Measurements from ENCODE around the gene EVI5.
A peak's percentile ranks its signal among the peaks of the same experiment; 100 is the strongest.

Gene EVI5

DNA sequence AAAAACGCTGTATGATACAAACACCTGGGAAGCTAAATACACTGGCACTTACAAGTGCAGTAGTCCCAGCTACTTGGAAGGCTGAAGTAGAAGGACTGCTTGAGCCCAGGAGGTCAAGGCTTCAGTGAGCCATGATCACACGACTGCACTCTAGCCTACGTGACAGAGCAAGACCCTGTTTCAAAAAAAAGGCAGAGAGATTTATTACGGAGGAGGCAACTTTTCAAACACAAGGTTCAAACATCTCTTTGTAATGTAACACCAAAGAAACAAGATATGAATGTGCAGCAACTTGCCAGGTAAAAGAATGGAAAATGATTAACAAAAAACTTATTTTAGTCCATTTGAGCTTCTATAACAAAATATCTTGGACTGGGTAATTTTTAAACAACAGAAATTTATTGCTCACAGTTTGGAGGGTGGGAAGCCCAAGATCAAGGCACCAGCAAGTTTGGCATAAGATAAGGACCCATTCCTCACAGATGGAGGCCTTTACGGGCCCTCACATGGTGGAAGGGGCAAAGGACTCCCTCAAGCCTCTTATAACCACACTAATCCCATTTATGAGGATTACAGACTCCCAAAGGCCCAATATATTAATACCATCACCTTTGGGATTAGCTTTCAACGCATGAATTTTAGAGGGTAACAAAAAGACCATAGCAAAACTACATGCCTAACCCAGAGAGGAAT is 73.3 kb downstream of the EVI5 start:
- ChIA-PET POLR2A (no interaction called here), CTCF (interaction anchor here (1.5 kb wide), 2 partner anchors 11 to 120 kb away, joined by 4 read pairs; partner anchors contain the start of gene RPL5)
- no peak for DNase-seq (ENCODE audit: low read depth, low spot score)

DNA sequence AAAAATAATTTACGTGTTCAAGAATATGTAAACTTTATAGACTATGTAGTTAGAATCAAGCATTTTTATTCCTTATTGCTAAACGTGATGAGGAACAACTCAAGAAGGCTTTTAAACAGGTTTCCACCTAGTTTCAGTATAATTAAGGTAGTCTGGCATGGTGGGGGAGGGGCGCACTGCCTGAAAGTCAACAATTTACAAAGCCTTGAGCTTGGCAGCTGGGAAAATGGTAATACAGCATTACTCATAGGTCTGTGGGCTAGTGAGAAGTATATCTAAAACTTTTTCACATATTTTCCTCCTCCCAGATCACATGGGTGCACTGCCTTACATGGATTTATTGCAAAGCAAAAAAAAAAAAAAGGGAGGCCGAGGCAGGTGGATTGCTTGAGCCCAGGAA is 75.2 kb downstream of the EVI5 start:
- no peak overlapping the region for H3K4me3 ChIP-seq (ENCODE audit: low read depth, low read length)
- CTCF ChIA-PET: no interaction called here
- POLR2A ChIA-PET: no interaction called here
- DNase-seq (ENCODE audit: low read depth, low spot score): peak; percentile 36
- TF ChIP-seq, protein P1, sequence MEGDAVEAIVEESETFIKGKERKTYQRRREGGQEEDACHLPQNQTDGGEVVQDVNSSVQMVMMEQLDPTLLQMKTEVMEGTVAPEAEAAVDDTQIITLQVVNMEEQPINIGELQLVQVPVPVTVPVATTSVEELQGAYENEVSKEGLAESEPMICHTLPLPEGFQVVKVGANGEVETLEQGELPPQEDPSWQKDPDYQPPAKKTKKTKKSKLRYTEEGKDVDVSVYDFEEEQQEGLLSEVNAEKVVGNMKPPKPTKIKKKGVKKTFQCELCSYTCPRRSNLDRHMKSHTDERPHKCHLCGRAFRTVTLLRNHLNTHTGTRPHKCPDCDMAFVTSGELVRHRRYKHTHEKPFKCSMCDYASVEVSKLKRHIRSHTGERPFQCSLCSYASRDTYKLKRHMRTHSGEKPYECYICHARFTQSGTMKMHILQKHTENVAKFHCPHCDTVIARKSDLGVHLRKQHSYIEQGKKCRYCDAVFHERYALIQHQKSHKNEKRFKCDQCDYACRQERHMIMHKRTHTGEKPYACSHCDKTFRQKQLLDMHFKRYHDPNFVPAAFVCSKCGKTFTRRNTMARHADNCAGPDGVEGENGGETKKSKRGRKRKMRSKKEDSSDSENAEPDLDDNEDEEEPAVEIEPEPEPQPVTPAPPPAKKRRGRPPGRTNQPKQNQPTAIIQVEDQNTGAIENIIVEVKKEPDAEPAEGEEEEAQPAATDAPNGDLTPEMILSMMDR (IDR thresholded peaks at IDR 0.05; ENCODE audit: insufficient read depth, low read length, missing control alignments): no peak

More for the DNA sequence above, 73.3 kb downstream of the EVI5 start:
- TF ChIP-seq, protein P1 (IDR thresholded peaks at IDR 0.05; ENCODE audit: insufficient read depth, low read length, missing control alignments): no peak
- H3K4me3 ChIP-seq (ENCODE audit: low read depth, low read length): no peak overlapping the region

DNA sequence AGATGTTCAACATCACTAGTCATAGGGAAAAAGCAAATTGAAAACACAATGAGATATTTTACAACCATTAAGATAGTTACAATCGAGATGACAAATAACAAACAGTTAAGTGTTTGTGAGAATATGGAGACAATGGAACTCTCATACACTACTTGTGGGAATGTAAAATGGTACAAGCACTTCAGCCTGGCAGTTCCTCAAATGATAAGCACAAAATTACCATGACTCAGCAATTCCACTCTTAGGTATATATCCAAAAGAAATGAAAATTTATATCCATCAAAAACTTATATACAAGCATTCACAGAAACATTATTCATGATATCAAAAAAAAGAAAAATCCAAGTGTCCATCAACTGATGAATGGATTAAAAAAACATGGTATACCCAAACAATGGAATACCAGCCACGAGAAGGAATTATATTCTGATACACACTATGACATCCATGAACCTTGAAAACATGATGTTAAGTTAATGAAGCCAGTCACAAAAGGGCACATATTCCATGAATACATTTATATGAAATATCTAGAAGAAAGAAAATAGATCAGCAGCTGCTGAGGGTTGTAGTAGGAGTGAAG is 76.4 kb downstream of the EVI5 start:
- no peak overlapping the region for H3K4me3 ChIP-seq (ENCODE audit: low read depth, low read length)
- no peak for DNase-seq (ENCODE audit: low read depth, low spot score)
- POLR2A ChIA-PET: no interaction called here
- CTCF ChIA-PET: no interaction called here
- TF ChIP-seq, protein P1 (IDR thresholded peaks at IDR 0.05; ENCODE audit: insufficient read depth, low read length, missing control alignments): no peak

DNA sequence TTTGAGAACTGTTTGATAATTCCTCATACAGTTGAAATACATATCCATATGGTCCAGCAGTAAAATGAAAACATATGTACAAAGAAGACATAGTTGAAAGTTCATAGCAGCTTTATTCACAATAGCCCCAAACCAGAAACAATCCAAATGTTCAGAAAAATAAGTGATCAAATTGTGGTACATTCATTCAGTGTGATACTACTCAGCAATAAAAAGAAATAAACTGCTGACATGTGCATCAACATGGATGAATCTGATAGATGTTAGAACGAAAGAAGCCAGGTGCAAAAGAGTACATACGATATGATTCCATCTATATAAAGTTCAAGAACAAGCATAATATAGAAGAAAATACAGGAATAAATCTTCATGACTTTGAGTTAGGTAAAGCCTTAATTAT is 77.2 kb downstream of the EVI5 start:
- CTCF ChIA-PET: no interaction called here
- TF ChIP-seq, protein P1 (IDR thresholded peaks at IDR 0.05; ENCODE audit: insufficient read depth, low read length, missing control alignments): no peak
- H3K4me3 ChIP-seq (ENCODE audit: low read depth, low read length): no peak overlapping the region
- POLR2A ChIA-PET: no interaction called here
- no peak for DNase-seq (ENCODE audit: low read depth, low spot score)

DNA sequence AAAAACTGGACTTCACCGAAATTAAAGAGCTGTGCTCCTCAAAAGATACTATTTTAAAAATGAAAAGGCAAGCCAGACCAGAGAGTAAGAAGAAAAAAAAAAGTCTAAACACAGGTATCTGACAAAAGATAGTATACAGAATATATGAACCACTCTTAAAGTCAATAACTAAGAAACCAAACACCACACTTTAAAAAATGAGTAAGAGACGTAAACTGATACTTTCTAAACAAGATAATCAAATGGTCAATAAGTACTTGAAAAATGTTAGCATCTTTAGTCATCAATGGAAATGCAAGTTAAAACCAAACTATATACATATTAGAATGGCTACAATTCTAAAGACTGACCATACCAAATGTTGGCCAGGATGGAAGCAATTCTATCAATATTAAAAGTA is 77.6 kb downstream of the EVI5 start:
- ChIA-PET POLR2A (no interaction called here), CTCF (no interaction called here)
- no peak overlapping the region for H3K4me3 ChIP-seq (ENCODE audit: low read depth, low read length)
- TF ChIP-seq, protein P1 (IDR thresholded peaks at IDR 0.05; ENCODE audit: insufficient read depth, low read length, missing control alignments): no peak
- DNase-seq (ENCODE audit: low read depth, low spot score): no peak

DNA sequence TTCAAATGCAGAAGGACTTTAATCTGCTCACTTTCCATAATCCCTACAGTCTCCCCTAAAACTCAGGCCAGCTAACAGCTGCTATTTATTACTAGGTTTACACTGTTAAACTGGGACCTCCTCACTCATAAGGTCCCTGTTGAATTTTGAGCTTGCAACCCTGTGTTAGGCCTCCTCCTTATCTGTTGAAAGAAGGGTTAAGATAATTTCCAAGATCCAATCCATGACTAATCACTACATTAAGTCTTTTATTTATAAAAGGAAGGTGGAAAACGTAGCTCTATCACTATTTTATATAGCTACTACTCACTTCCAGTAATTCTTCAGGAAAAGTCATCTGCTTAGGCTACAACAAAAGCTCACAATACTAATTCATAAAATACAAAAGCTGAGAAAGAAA is 79.5 kb downstream of the EVI5 start:
- H3K4me3 ChIP-seq (ENCODE audit: low read depth, low read length): no peak overlapping the region
- DNase-seq (ENCODE audit: low read depth, low spot score): no peak
- TF ChIP-seq, protein P1 (IDR thresholded peaks at IDR 0.05; ENCODE audit: insufficient read depth, low read length, missing control alignments): no peak
- ChIA-PET CTCF (interaction anchor here (1.2 to 2.1 kb wide), 3 partner anchors 43 to 154 kb away, joined by 4 to 6 read pairs (median 5); no protein-coding TSS in a partner anchor), POLR2A (no interaction called here)
